HG03175 (cell line): ENCODE data around the gene ATP1B3.
"Not testable (repeated sequence)": the region's sequence is repeated elsewhere in the genome, so short reads cannot be mapped to it uniquely, and the experiment has no call there.

Source experiments
- ATAC-seq: cut with Tn5 transposase; IDR thresholded peaks from one replicate; pipeline ENCODE4 v1.9.1; 2021; ENCODE audit warnings: mild to moderate bottlenecking, moderate library complexity; ENCODE audit not compliant: unreplicated experiment

ATP1B3 gene

GRCh38 chr3:141901914-141902313 is 25.5 kb downstream of the ATP1B3 start:
- ATAC-seq = no peak

- no peak for ATAC-seq
These were observed 27.8 kb downstream of the ATP1B3 start for GRCh38 chr3:141904203-141904602.

DNA sequence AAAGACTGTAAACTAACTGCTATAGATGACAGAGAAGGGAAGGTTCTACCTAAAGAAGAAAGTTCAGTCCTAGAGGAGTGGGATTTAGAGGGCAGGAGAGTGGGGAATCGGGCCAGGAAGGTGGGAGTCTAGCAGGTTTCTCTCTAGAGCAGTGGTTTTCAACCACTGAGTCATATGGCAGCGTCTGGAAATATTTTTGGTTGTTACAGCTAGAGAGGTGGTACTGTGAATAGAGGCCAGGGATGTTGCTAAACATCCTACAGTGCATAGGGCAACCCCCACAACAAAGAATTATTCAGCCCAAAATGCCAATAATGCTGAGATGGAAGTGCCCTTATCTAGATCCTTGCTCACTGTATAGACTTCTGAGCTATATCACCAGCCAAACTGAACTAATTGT is 28.7 kb downstream of the ATP1B3 start:
- ATAC-seq = no peak

DNA sequence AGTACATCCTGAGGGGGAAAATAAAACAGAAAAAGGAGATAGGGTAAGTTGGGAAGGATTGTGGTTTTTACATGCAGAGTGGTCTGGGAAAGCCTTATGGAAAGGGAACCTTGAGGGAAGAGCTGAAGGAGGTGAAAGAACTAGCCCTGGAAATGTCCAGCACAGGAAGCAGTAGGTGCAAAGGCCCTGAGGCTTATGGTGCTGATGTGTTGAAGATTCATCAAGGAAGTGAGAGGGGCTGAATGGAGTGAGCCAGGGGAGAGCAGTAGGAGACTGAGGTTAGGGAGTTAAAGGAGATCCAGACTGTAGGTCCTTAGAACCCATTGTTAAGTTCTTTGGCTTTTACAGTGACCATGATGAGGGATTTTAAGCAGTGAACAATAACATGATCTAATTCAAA is 33.0 kb downstream of the ATP1B3 start:
- ATAC-seq = no peak

GRCh38 chr3:141909986-141910385 is 33.5 kb downstream of the ATP1B3 start:
- ATAC-seq = not testable (repeated sequence)

GRCh38 chr3:141913150-141913811 is 36.8 kb downstream of the ATP1B3 start:
- ATAC-seq = peak; percentile 78

DNA sequence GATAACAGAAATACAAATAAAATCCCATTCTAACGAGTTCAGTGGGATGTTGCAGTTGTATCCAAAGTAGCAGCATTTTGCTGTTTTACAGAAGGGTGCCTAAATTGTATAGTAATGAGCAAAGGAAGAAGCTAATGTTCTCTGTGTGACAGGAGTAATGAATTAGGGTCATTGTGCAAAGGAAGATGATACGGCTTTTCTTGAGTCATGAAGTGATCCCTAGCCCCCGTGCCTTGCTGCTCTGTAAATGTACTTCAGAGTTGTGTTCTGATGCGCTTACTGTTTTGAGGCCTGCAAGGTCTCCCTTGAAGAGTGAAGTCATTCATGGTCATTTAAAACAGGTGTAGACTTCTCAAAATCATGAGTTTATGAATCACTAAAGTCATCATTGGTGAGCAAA is 37.9 kb downstream of the ATP1B3 start:
- ATAC-seq = no peak

- ATAC-seq = no peak
These were observed 38.6 kb downstream of the ATP1B3 start for GRCh38 chr3:141915016-141915415.

- ATAC-seq = no peak
These were observed 39.3 kb downstream of the ATP1B3 start for GRCh38 chr3:141915766-141916165.

GRCh38 chr3:141920701-141921100 is 44.3 kb downstream of the ATP1B3 start:
- ATAC-seq = no peak

- ATAC-seq = no peak
These were observed 44.9 kb downstream of the ATP1B3 start for GRCh38 chr3:141921316-141921715.

GRCh38 chr3:141925677-141926076 is 49.2 kb downstream of the ATP1B3 start:
- ATAC-seq = not testable (repeated sequence)

GRCh38 chr3:141926929-141927328 is 50.5 kb downstream of the ATP1B3 start:
- ATAC-seq = no peak

GRCh38 chr3:141928631-141929270 is 52.3 kb downstream of the ATP1B3 start:
- no peak for ATAC-seq

GRCh38 chr3:141929341-141929995 is 53.0 kb downstream of the ATP1B3 start:
- ATAC-seq = no peak

GRCh38 chr3:141930801-141931200 is 54.4 kb downstream of the ATP1B3 start:
- no peak for ATAC-seq

GRCh38 chr3:141933421-141934300 is 57.2 kb downstream of the ATP1B3 start:
- ATAC-seq = no peak

- no peak for ATAC-seq
These were observed 57.9 kb downstream of the ATP1B3 start for GRCh38 chr3:141934354-141934753.

GRCh38 chr3:141938011-141938500 is 61.6 kb downstream of the ATP1B3 start:
- ATAC-seq = no peak

DNA sequence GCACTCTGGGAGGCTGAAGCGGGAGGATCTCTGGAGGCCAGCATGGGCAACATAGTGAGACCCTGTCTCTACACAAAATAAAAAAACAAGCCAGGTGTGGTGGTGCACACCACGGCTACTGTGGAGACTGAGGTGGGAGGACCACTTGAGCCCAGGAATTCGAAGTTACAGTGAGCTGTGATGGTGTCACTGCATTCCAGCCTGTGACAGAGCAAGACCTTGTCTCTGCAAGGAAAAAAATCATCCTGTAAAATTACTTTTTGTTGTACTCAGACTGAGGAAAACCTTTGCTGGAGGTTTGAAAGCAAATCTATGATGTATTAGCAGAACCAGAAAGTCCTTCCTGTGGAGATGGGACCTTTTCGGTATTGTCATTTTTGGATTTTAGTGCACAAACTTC is 63.3 kb downstream of the ATP1B3 start:
- ATAC-seq = no peak

DNA sequence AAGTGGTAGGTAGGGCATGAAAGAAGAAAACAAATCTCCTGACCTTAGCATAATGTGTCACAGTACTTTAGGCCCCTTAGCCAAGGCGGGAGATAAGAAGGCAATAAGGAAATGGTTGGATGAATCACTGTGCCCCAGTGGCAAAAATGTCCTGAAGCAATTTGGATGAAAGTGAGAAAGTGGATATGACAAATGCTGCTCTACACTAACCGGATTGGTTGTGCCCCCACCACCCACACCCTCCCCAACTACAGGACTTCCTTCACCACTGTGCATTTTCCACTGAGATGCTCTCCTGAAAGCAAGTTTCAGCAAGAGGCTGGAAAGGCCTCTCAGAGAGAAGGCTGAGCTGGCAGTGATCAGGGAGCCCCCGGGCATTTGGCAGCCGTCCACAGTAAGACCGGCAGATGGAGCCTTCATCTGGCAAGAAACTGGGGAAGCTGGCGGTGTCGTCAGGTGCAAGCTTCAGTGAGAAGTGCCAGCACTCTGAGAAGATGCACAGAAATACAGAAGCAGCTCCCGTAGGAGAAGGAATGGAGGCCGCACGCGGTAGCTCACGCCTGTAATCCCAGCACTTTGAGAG is 63.8 kb downstream of the ATP1B3 start:
- ATAC-seq = no peak
